GM20000 (cell line): ENCODE data around the gene THOC5.

Experiments
- DNase-seq: peaks from one replicate; pipeline ENCODE4 v3.0.0; 2012; ENCODE audit warnings: low spot score
- CTCF ChIP-seq: IDR thresholded peaks from 2 replicates; pipeline ENCODE4 v1.5.1; 2012; ENCODE audit warnings: mild to moderate bottlenecking, control low read depth; ENCODE audit errors: extremely low read depth, missing control alignments

Gene THOC5

DNA sequence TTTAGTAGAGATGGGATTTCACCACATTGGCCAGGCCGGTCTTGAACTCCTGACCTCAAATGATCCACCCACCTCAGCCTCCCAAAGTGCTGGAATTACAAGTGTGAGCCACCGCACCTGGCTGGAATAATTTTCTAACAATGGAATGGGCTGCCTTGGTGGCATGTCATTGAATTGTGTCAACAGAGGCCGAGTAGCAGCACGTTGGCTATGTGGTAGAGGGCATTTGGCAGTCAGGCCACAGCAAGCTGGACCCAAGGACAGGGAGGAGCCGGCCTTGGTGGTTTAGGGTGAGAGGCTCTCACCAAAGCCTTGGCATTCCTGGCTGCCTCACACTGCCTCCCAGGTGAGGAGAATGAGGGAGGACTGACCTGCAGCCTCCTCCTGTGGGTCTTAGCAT is 31.4 kb upstream of the THOC5 start:
- TF ChIP-seq CTCF, result no peak
- DNase-seq, result no peak

GRCh38 chr22:29581799-29582198 is 28.2 kb upstream of the THOC5 start:
- DNase-seq, result no peak

GRCh38 chr22:29580200-29580810 is 26.7 kb upstream of the THOC5 start:
- TF ChIP-seq CTCF, result no peak
- DNase-seq, result peak; percentile 59

More at GRCh38 chr22:29581799-29582198, 28.2 kb upstream of the THOC5 start:
- TF ChIP-seq CTCF, result no peak

- no peak for TF ChIP-seq CTCF
- DNase-seq, result no peak
Observed at GRCh38 chr22:29578462-29579200, 25.1 kb upstream of the THOC5 start.

DNA sequence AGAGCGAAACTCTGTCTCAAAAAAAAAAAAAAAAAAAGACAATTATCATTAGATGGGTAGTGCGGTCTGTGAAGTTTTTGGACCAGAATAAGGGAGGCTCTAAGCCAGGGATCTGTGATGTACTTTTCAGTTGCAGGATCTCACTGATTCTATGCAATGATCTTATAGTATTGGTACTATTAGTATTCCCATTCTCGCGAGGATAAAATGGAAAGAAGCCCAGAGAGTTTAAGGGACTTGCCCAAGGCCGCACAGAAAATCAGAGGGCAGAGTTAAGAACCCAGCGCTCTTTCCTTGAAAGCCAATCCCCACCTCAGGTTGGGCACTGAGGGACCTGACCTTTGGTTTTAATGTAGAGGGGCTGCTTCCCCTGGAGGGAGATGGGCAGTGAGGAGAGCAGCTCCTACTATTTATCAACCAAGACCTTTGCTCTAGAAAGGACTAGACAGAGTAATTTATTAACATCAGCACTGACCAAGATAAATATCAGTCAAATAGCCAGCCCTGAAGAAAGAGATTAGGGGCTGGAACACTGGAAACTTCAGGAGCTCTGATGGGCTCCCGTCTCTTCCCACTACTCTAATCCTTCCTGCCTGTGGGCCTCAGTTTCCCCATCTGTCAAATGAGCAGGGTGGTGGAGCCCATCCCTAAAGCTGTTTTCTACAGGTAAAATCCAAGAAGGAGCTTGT is 21.3 kb upstream of the THOC5 start:
- no peak for DNase-seq
- no peak for TF ChIP-seq CTCF

- DNase-seq, result no peak
- no peak for TF ChIP-seq CTCF
Observed at GRCh38 chr22:29570912-29571549, 17.5 kb upstream of the THOC5 start.

DNA sequence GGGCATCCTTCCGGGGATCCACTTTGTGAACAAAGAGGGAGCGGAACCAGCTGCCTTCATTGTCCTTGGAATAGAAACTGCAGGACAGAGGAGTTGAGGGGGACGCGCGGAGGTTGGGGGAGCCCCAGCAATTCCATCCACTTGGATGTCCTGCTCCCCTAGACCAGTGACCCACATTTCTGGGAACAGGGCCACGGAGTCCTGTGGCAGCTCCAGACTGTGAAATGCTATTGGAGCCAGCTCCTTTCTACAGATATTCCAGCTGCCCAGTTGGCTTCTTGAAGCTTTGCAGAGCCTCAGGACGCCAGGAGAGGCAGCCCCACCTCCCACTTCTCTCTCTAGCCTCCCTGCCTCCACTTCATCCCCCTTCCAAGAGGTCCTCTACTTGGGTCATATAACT is 16.9 kb upstream of the THOC5 start:
- DNase-seq, result no peak
- no peak for TF ChIP-seq CTCF
